Natural killer cell (primary cell): ENCODE measurements around the gene ACTN4. TPM values are rescaled to one million over a fixed set of nuclear protein-coding genes. Genes with fewer than 3 reads are reported as not detected.
A peak's percentile ranks its signal among the peaks of the same experiment; 100 is the strongest.

Experiments used
- ATAC-seq, 3 donors: fragments of 150-1000 bp in 2 of 3; fragments of 200-7000 bp in 1 of 3; cut with Tn5 transposase; 1 replicate in 1 of 3; 2 replicates in 2 of 3; pipeline ENCODE4 v1.10.0; 2021; ENCODE audit warnings: mild to moderate bottlenecking in 2 of 3, moderate library complexity in 2 of 3
- DNase-seq, 2 donors: peaks; one replicate each; pipeline versions ENCODE4 v3.0.0 to v3.0.0-alpha.2; 2013 to 2021; ENCODE audit warnings: mixed read lengths in 1 of 2
- H3K27ac ChIP-seq: one replicate; pipeline ENCODE4 v1.5.1; 2013; ENCODE audit warnings: mild to moderate bottlenecking, low read length
- H3K27me3 ChIP-seq: one replicate; pipeline ENCODE4 v1.6.1; 2013; ENCODE audit warnings: low read length; ENCODE audit not compliant: control insufficient read depth, insufficient read depth
- H3K36me3 ChIP-seq: one replicate; pipeline ENCODE4 v1.6.1; 2013; ENCODE audit warnings: low read length; ENCODE audit not compliant: control insufficient read depth, insufficient read depth
- H3K4me1 ChIP-seq: one replicate; pipeline ENCODE4 v1.6.1; 2013; ENCODE audit warnings: low read length; ENCODE audit not compliant: control insufficient read depth, insufficient read depth
- H3K4me3 ChIP-seq: one replicate; pipeline ENCODE4 v1.5.1; 2013; ENCODE audit warnings: low read length
- H3K9me3 ChIP-seq: one replicate; pipeline ENCODE4 v1.6.1; 2013; ENCODE audit warnings: low read length; ENCODE audit not compliant: control insufficient read depth, insufficient read depth
- H3K27ac Mint-ChIP-seq, 2 donors: one replicate each; pipeline ENCODE4 v1.8.0; 2022; ENCODE audit warnings: mild to moderate bottlenecking in 2 of 2, mixed read lengths in 2 of 2, moderate library complexity in 1 of 2
- H3K27me3 Mint-ChIP-seq, 2 donors: one replicate each; pipeline ENCODE4 v1.8.0; 2022; ENCODE audit warnings: low read depth in 2 of 2, mixed read lengths in 2 of 2
- H3K36me3 Mint-ChIP-seq: one replicate; pipeline ENCODE4 v1.8.0; 2022; ENCODE audit warnings: mixed read lengths
- H3K4me1 Mint-ChIP-seq, 2 donors: one replicate each; pipeline ENCODE4 v1.8.0; 2022; ENCODE audit warnings: mixed read lengths in 2 of 2
- H3K4me3 Mint-ChIP-seq: one replicate; pipeline ENCODE4 v1.8.0; 2022; ENCODE audit warnings: mild to moderate bottlenecking, moderate library complexity, mixed read lengths
- H3K9me3 Mint-ChIP-seq, 2 donors: one replicate each; pipeline ENCODE4 v1.8.0; 2022; ENCODE audit warnings: mixed read lengths in 2 of 2
- WGBS: methylation state at CpG from one replicate; pipeline ENCODE4 v1.1.7; 2013; ENCODE audit warnings: missing lambda C conversion rate; ENCODE audit not compliant: insufficient coverage; 5-methylcytosine and 5-hydroxymethylcytosine counted together
- intact Hi-C: fragments of 100-400 bp; cut with micrococcal nuclease; formaldehyde crosslinking; loops from one replicate; pipeline ENCODE4 v1.14.2; 2022
- total RNA-seq, 4 donors: library from RNA; stranded (reverse); fragments of 120-200 nt in 1 of 4; gene quantifications; one replicate each; pipeline versions ENCODE4 v1.2.3 to v1.2.4, GENCODE V29; 2013 to 2022
- TF ChIP-seq, protein P1 (sequence below): fragments of 200-600 bp; IDR thresholded peaks from one replicate; pipeline ENCODE4 v1.8.0; 2022; ENCODE audit warnings: antibody characterized with exemption

Gene ACTN4
- total RNA-seq, 3 donors from 2014 or later (not counting 1 experiment from before 2014, with no cell fraction given) = 443 to 595 (median 541) TPM

DNA sequence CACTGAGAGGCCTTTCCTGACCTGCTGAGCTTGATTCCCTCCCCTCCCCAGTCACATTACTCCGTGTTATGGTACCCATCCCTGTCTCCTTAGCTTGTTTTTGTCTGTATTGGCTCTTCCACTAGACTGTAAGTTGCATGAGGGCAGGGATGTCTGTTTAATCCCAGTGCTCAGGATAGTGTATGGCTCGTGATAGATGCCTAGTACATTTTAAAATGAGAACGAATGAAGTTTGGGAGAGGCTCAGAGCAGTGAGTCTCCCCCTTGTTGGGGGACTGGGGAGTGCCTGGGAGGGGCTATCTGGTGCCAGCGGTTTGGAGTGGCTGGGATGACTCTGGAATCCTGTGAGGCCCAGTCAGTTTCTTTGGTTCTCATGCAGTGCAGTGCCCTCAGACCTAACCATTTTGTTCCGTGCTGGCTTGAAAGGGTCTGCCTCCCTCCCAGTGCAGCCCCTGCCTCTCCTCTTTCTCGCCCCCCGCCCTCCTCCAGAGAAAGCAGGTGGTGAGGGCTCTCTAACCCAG is 35.5 kb downstream of the ACTN4 start:
- Mint-ChIP-seq H3K9me3 (no peaks in the 10 kb centered on the region), H3K27ac (peak overlapping the region; percentile 98 to 100), H3K36me3 (no peaks in the 10 kb centered on the region), H3K27me3 (no peaks in the 10 kb centered on the region), H3K4me1 (peaks cover 88 to 94% of the 10 kb centered on the region in 2 donors), H3K4me3 (peak overlapping the region; percentile 68)
- no peaks in the 10 kb centered on the region for H3K9me3 ChIP-seq
- DNase-seq (no peak), ATAC-seq (no peak)
- peaks cover 95% of the 10 kb centered on the region for H3K4me1 ChIP-seq
- H3K36me3 ChIP-seq = peaks cover 2% of the 10 kb centered on the region
- intact Hi-C loops = loop anchor here (1.0 to 5.0 kb wide), 2 partner anchors 10 to 36 kb away; partner anchors contain the start of gene ACTN4
- 91% methylated on average over 7 of the region's 7 CpGs for WGBS
- no peak overlapping the region for H3K4me3 ChIP-seq
- H3K27me3 ChIP-seq = no peaks in the 10 kb centered on the region
- TF ChIP-seq, protein P1, sequence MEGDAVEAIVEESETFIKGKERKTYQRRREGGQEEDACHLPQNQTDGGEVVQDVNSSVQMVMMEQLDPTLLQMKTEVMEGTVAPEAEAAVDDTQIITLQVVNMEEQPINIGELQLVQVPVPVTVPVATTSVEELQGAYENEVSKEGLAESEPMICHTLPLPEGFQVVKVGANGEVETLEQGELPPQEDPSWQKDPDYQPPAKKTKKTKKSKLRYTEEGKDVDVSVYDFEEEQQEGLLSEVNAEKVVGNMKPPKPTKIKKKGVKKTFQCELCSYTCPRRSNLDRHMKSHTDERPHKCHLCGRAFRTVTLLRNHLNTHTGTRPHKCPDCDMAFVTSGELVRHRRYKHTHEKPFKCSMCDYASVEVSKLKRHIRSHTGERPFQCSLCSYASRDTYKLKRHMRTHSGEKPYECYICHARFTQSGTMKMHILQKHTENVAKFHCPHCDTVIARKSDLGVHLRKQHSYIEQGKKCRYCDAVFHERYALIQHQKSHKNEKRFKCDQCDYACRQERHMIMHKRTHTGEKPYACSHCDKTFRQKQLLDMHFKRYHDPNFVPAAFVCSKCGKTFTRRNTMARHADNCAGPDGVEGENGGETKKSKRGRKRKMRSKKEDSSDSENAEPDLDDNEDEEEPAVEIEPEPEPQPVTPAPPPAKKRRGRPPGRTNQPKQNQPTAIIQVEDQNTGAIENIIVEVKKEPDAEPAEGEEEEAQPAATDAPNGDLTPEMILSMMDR = no peak
- H3K27ac ChIP-seq = peak overlapping the region; percentile 96

DNA sequence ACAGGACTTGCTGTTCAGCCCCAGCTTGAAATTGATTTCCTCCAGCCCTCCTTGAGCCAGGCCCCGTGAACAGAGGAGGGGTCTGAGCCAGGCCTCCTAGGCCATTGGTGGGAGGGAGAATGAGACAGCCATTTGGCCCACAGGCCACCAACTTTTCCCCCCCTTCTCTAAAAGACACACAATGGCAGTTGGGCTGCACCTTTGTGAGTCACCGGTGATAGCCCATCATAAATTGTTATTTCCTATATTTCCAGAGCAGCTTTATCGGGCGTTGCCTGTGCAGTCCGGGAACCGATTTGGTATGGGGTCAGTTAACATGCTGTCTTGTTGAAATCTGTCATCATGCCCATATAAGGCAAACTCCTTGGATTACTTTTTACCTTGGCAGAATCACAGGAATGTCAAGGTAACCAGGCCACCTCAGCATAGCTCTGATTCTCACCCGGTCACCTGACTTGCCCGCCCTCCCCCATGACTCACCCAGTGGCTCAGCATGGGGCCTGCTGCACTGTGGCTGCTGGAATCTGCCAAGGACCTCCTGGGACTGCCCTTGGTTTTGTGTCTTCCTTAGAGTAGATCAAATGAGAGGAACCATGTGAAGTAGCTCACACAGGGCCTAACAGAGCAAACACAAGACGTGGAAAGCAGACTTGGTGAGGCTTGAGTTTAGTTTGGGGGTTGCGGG is 36.1 kb downstream of the ACTN4 start:
- no peaks in the 10 kb centered on the region for H3K9me3 Mint-ChIP-seq
- 36% methylated on average over 9 of the region's 10 CpGs for WGBS
- H3K27ac ChIP-seq = peak overlapping the region; percentile 96
- peak overlapping the region; percentile 98 to 100 for H3K27ac Mint-ChIP-seq
- H3K27me3 ChIP-seq = no peaks in the 10 kb centered on the region
- H3K4me1 Mint-ChIP-seq = peaks cover 83 to 88% of the 10 kb centered on the region in 2 donors
- H3K4me3 ChIP-seq = no peak overlapping the region
- DNase-seq (peak; percentile 66 to 75), ATAC-seq (peak; percentile 33 to 59 (median 49))
- H3K9me3 ChIP-seq = no peaks in the 10 kb centered on the region
- peaks cover 2% of the 10 kb centered on the region for H3K36me3 ChIP-seq
- TF ChIP-seq, protein P1 = no peak
- peak overlapping the region; percentile 68 for H3K4me3 Mint-ChIP-seq
- H3K4me1 ChIP-seq = peaks cover 95% of the 10 kb centered on the region
- H3K27me3 Mint-ChIP-seq = no peaks in the 10 kb centered on the region
- intact Hi-C loops = loop anchor here (1.0 to 5.0 kb wide), 2 partner anchors 10 to 36 kb away; partner anchors contain the start of gene ACTN4
- no peaks in the 10 kb centered on the region for H3K36me3 Mint-ChIP-seq

DNA sequence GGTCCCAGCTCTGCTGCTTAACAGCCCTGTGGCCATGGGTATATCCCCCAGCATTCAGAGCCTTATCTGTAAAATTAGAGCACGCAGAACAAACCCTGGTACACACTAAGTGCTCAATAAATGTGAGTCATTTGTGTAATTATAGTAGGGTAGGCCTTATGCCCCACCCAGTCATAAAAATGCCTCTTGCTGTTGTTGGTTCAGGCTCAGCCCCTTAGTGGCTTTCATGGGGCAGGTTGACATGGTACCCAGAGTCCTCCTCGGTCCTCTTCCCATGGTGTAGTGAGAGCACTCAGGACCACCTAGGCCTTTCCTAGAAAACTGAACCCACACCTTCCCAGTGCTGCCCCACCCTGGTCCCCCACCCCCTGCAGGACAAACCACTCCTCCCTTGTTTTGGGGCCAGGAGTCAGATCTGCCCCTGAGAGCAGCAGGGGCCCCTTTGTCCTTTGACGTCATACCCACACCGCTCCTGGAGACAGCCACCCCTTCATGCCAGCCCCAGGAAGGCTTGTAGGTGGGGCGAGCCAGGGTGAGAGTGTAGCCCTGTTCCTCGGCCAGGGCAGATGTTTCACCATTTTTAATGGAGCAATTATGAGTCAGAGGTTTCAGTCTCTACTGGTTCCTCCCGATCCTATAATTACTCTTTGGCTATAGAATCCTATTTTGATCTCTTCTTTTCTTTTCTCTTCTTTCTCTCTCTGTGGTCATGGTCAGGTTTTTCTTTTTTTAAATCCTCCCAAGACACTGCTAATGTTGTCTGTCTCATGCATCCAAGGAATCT is 36.8 kb downstream of the ACTN4 start:
- Histone ChIP-seq H3K9me3 (no peaks in the 10 kb centered on the region), H3K4me3 (no peak overlapping the region), H3K4me1 (peaks cover 88% of the 10 kb centered on the region), H3K36me3 (no peaks in the 10 kb centered on the region), H3K27me3 (no peaks in the 10 kb centered on the region), H3K27ac (peak overlapping the region; percentile 96)
- Mint-ChIP-seq H3K27me3 (no peaks in the 10 kb centered on the region), H3K27ac (peak overlapping the region; percentile 98 to 100), H3K4me1 (peaks cover 80 to 81% of the 10 kb centered on the region in 2 donors), H3K9me3 (no peaks in the 10 kb centered on the region), H3K4me3 (peak overlapping the region; percentile 72), H3K36me3 (no peaks in the 10 kb centered on the region)
- intact Hi-C loops = loop anchor here (5.0 kb wide), 1 partner anchor 37 kb away; the partner anchor contains the start of gene ACTN4
- TF ChIP-seq, protein P1 = no peak
- DNase-seq (peak in 1 of 2 donors; percentile 72), ATAC-seq (no peak)
- 49% methylated on average over 7 of the region's 7 CpGs for WGBS
